ENCODE results near the gene LDLRAD4. TPM values are rescaled to one million over a fixed set of nuclear protein-coding genes. Genes with fewer than 3 reads are reported as not detected.

The LDLRAD4 gene
- total and polyA plus RNA-seq, 8 donors, result 14.1 to 26.6 (median 18.8) TPM

DNA sequence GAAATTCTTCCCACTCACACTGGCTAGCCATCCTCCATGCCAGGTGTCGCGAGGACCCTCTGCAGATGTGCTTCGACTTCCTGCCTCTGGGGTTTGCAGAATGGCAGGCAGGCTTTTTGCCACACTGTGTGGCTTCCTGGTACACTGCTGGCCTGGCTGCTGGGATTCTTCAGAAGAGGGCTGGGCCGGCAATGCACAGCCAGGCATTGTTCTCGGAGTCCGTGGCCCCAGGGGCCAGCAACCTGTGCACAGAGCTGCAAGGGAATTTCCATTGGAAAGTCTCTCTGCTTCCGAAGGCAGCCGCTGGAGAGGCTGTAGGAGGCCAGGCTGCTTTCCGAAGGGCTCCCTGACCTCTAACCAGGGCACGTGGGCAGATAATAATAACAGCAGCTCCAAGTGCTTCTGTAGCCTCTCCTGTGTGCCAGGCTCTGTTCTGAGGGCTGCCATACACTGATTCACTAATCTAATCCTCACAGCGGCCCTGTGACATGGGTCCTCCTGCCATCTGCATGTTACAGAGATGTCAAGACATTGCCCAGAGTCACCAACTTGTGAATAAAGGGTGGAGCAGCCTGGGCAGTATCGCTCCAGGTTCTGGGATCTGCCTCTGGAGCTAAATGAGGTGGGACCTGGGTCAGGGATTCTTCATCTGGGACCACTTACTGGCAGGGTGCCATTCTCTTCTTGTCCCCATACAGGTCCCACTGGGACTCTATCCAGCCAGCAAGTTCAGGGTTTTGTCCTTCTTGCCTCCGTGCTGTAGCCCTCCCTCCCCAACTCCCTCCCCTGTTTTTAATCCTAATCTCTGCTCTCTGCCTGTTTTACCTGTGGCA lies 5.0 kb downstream of the LDLRAD4 start:
- H3K9me3 ChIP-seq, result no peaks in the 10 kb centered on the region
- peak in 1 of 4 donors; percentile 16 for DNase-seq
- peak overlapping the region; percentile 54 to 73 for H3K27ac ChIP-seq
- peak; percentile 7 for ATAC-seq
- peaks cover 18 to 55% of the 10 kb centered on the region in 2 donors for H3K4me1 ChIP-seq
- H3K36me3 ChIP-seq, result no peaks in the 10 kb centered on the region
- H3K4me3 ChIP-seq, result no peak overlapping the region
- intact Hi-C loops (cut with DNase I), result no loop called here
- TF ChIP-seq, protein P1, sequence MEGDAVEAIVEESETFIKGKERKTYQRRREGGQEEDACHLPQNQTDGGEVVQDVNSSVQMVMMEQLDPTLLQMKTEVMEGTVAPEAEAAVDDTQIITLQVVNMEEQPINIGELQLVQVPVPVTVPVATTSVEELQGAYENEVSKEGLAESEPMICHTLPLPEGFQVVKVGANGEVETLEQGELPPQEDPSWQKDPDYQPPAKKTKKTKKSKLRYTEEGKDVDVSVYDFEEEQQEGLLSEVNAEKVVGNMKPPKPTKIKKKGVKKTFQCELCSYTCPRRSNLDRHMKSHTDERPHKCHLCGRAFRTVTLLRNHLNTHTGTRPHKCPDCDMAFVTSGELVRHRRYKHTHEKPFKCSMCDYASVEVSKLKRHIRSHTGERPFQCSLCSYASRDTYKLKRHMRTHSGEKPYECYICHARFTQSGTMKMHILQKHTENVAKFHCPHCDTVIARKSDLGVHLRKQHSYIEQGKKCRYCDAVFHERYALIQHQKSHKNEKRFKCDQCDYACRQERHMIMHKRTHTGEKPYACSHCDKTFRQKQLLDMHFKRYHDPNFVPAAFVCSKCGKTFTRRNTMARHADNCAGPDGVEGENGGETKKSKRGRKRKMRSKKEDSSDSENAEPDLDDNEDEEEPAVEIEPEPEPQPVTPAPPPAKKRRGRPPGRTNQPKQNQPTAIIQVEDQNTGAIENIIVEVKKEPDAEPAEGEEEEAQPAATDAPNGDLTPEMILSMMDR (IDR thresholded peaks at IDR 0.05), result no peak
- H3K27me3 ChIP-seq, result peaks cover 0 to 21% of the 10 kb centered on the region in 2 donors

DNA sequence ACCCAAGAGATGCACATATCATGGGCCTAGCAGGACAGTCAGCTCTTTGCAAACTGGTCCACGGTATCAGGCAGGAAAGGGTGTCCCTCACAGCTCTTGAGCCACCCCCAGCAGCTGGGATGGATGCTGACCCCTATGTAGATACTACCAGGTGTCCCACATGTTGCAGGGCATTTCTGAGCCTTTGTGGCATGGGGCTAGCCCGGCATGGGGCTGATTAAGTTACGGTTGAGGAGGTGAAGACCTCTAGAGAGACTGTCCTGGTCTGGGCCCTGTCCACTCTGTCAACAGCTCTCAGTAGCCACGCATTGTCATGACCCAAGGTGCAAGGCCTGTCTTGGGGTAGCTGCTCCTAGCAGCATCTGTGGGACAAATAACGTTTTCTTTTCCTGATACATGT lies 6.7 kb downstream of the LDLRAD4 start:
- TF ChIP-seq, protein P1 (IDR thresholded peaks at IDR 0.05), result no peak
- no peak for DNase-seq
- no peak overlapping the region for H3K27ac ChIP-seq

DNA sequence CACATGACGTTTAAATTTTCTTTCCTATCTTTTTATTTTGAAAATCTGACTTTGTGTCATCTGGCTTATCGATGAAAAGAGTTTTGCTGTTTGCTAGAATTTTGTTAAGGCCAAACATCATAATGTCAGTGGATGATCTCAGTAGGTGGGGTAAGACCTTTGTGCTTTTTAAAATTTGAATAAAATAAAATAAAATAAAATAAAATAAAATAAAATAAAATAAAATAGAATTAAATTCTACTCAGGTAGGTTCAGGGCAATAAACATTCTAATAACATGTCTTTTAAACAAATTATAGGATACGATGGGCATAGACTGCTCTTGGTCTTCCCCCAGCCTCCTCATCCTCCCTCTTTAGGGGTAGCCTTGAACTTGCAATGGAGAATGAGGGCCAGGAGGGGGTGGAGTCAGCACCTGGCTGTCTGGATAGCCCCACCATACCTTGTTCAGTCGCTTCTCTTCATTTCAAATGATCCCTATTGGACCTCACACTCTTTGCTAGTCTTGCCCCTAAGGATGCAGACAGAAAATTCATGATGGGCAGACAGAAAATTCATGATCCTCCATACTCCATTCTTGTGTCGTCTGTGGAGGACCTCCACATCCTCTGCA lies 8.1 kb downstream of the LDLRAD4 start:
- ATAC-seq, result no peak
- DNase-seq, result no peak
- Histone ChIP-seq H3K4me3 (no peak overlapping the region), H3K36me3 (no peaks in the 10 kb centered on the region), H3K9me3 (no peaks in the 10 kb centered on the region), H3K27me3 (no peaks in the 10 kb centered on the region), H3K4me1 (peaks cover 10 to 24% of the 10 kb centered on the region in 2 donors), H3K27ac (no peak overlapping the region)
- TF ChIP-seq, protein P1 (IDR thresholded peaks at IDR 0.05), result no peak
- intact Hi-C loops (cut with DNase I), result no loop called here

More for the DNA sequence above, 6.7 kb downstream of the LDLRAD4 start:
- Histone ChIP-seq H3K36me3 (no peaks in the 10 kb centered on the region), H3K4me1 (peaks cover 18 to 37% of the 10 kb centered on the region in 2 donors), H3K27me3 (peaks cover 0 to 4% of the 10 kb centered on the region in 2 donors), H3K4me3 (no peak overlapping the region), H3K9me3 (no peaks in the 10 kb centered on the region)
- ATAC-seq, result no peak
- intact Hi-C loops (cut with DNase I), result no loop called here

DNA sequence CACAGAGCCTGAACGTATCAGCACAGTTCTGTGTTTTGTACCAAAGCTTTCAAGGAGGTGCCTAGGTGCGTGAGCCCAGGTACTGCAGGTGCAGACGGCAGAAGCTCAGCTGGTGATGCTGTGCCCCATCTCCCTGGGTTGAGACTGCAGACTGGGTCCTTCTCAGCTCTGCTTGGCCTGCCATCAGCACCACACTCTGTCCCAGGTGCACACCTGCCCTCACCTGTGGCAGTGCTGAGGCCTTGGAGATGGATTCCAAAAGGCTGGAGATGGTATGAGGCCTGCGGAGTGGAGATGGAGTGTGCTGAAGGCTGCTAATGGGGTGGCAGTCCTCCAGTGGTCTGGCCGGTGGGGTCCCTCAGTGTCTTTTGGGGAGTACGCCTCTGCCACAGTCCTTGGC lies 9.3 kb downstream of the LDLRAD4 start:
- Histone ChIP-seq H3K27me3 (no peaks in the 10 kb centered on the region), H3K4me1 (peaks cover 3 to 11% of the 10 kb centered on the region in 2 donors), H3K4me3 (no peak overlapping the region), H3K9me3 (no peaks in the 10 kb centered on the region), H3K27ac (no peak overlapping the region), H3K36me3 (no peaks in the 10 kb centered on the region)
- DNase-seq, result no peak
- no peak for ATAC-seq
- TF ChIP-seq, protein P1 (IDR thresholded peaks at IDR 0.05), result no peak
- intact Hi-C loops (cut with DNase I), result no loop called here

DNA sequence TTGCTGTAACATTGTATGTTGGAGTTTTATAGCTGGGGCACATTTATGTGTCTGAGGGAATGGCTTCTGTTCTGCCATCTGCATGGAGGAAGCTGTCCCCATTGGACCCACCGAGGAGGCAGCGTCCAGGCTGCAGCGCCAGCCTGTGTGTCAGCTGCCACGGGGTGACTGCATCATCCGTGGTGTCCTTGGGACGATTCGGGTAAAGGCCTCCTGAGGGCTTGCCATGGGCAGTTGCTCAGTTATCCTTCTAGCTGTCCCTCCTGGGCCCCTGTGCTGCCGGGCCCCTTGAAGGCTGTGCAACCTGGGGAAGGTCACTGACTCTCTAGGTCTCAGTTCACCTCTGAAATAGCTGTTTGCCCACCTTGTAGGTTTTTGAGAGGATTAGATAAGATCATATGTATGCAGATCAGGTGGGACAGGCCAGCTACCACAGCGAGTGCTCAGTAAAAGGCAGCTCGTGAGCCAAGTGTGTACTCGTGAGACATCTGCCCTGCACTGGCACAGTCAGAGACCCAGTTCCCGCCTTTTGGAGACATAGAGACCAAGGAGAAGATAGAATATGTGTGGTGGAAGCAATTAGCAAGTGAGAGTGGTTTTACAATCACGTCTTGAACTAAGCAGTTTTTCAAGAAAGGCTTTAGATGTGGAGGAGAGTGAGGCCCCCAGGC lies 10.6 kb downstream of the LDLRAD4 start:
- TF ChIP-seq, protein P1 (IDR thresholded peaks at IDR 0.05), result no peak

More for the DNA sequence above, 10.6 kb downstream of the LDLRAD4 start:
- Histone ChIP-seq H3K4me1 (no peaks in the 10 kb centered on the region), H3K27me3 (no peaks in the 10 kb centered on the region), H3K27ac (no peak overlapping the region), H3K36me3 (no peaks in the 10 kb centered on the region), H3K9me3 (no peaks in the 10 kb centered on the region), H3K4me3 (no peak overlapping the region)
- intact Hi-C loops (cut with DNase I), result no loop called here
- DNase-seq, result no peak
- ATAC-seq, result no peak
